ENCODE measurements around the gene SNTN. TPM values are rescaled to one million over a fixed set of nuclear protein-coding genes. Genes with fewer than 3 reads are reported as not detected.

Gene SNTN
- not detected in 2 replicates for total RNA-seq (2021)
- Bru-seq, nascent RNA: percentile 9 among the genes with signal in this experiment
- percentile 10 among the genes with signal in this experiment for BruChase-seq, experiment 1, labeled RNA remaining after a 2-hour chase
- not detected for BruChase-seq, experiment 2, labeled RNA remaining after a 6-hour chase
- long read RNA-seq: 0 reads

DNA sequence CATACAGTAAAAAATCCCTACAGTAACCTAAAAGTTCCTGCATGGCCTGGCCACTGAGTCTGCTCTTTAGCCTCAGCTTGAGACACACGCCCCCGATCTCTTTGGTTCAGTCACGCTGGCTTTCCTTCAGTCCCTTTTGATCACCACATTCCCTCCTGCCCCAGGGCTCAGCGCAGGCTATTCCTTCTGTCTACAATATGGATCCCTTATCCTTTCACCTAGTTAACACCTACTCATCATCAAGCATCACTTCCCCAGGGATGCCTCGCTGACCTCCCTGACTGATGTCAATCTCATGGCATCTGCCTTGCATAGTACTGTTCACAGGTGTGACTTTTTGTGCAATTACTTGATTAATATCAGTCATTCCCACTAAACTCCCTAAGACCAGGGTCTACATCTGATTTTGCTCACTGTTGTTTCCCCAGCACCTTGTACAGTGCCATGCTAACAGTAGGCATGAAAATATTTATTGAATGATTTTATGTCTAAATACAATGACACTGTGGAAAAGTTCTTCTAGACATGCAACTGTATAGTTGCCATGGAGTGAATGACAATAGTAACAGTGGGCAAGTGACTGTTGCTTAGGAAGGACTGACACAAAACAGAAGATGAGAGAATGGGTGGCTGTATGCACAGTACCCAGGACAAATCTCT, at the start of gene SNTN:
TSS of gene SNTN (plus strand) at position 610 of the 660 bp plus-strand sequence. CDS start at position 623, 13 bp downstream.
- no peaks in the 10 kb centered on the region for H3K9me3 ChIP-seq (ENCODE audit: low read depth, low read length, poor library complexity, severe bottlenecking)
- no peaks in the 10 kb centered on the region for H3K27me3 ChIP-seq (replicated peaks; ENCODE audit: insufficient read depth, low read depth, low read length, poor library complexity)
- no peaks in the 10 kb centered on the region for H3K4me1 ChIP-seq (ENCODE audit: insufficient read depth, low read length, poor library complexity, severe bottlenecking)
- TF ChIP-seq EZH2 (IDR thresholded peaks at IDR 0.05; ENCODE audit: borderline replicate concordance, low read depth, low read length, poor library complexity, severe bottlenecking): no peak
- TF ChIP-seq, protein P1, sequence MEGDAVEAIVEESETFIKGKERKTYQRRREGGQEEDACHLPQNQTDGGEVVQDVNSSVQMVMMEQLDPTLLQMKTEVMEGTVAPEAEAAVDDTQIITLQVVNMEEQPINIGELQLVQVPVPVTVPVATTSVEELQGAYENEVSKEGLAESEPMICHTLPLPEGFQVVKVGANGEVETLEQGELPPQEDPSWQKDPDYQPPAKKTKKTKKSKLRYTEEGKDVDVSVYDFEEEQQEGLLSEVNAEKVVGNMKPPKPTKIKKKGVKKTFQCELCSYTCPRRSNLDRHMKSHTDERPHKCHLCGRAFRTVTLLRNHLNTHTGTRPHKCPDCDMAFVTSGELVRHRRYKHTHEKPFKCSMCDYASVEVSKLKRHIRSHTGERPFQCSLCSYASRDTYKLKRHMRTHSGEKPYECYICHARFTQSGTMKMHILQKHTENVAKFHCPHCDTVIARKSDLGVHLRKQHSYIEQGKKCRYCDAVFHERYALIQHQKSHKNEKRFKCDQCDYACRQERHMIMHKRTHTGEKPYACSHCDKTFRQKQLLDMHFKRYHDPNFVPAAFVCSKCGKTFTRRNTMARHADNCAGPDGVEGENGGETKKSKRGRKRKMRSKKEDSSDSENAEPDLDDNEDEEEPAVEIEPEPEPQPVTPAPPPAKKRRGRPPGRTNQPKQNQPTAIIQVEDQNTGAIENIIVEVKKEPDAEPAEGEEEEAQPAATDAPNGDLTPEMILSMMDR (conservative IDR thresholded peaks at IDR 0.05; ENCODE audit: low read depth, low read length): no peak
- H3K4me3 ChIP-seq (ENCODE audit: low read depth, low read length, poor library complexity, severe bottlenecking): no peak within 1 kb of the TSS
- H3K36me3 ChIP-seq (ENCODE audit: insufficient read depth, low read length, poor library complexity, severe bottlenecking): no peaks in the 10 kb centered on the region
- POLR2A ChIA-PET (ENCODE audit: low non-redundant PET): no interaction called here
- BruUV-seq (replicated peaks): no TSS peak
- CTCF ChIA-PET: no interaction called here
- no peak within 1 kb of the TSS for H3K27ac ChIP-seq (ENCODE audit: low read depth, low read length, poor library complexity, severe bottlenecking)
- intact Hi-C loops (cut with micrococcal nuclease; ENCODE audit: unreplicated experiment): no loop called here
- no peak for DNase-seq (ENCODE audit: low spot score)

DNA sequence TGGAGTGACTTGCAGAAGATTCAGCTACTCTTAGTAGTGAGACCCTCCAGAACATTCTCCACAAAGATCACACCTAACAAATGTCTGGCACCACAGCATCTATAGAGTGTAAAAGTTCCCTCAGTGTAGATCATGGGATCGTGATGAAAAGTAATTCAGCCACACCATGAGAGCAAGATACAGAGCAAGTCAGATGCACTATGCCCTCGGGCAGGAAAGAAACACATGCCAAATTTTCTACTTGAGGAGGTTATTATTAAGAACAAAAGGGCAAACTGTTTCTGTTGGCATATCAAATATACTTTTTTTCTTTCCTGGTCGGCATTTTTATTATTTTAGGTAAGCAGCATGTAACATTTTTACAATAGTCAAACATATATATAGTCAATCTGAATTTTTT, 44.8 kb upstream of the SNTN start:
- BruUV-seq (replicated peaks): no TSS peak
- POLR2A ChIA-PET (ENCODE audit: low non-redundant PET): no interaction called here
- Histone ChIP-seq H3K4me1 (ENCODE audit: insufficient read depth, low read length, poor library complexity, severe bottlenecking) (no peaks in the 10 kb centered on the region), H3K4me3 (ENCODE audit: low read depth, low read length, poor library complexity, severe bottlenecking) (no peak overlapping the region), H3K27ac (ENCODE audit: low read depth, low read length, poor library complexity, severe bottlenecking) (no peak overlapping the region), H3K27me3 (replicated peaks; ENCODE audit: insufficient read depth, low read depth, low read length, poor library complexity) (no peaks in the 10 kb centered on the region), H3K9me3 (ENCODE audit: low read depth, low read length, poor library complexity, severe bottlenecking) (no peaks in the 10 kb centered on the region), H3K36me3 (ENCODE audit: insufficient read depth, low read length, poor library complexity, severe bottlenecking) (no peaks in the 10 kb centered on the region)
- no peak for DNase-seq (ENCODE audit: low spot score)
- CTCF ChIA-PET: no interaction called here
- intact Hi-C loops (cut with micrococcal nuclease; ENCODE audit: unreplicated experiment): no loop called here
- TF ChIP-seq, protein P1 (conservative IDR thresholded peaks at IDR 0.05; ENCODE audit: low read depth, low read length): no peak
- no peak for TF ChIP-seq EZH2 (IDR thresholded peaks at IDR 0.05; ENCODE audit: borderline replicate concordance, low read depth, low read length, poor library complexity, severe bottlenecking)

DNA sequence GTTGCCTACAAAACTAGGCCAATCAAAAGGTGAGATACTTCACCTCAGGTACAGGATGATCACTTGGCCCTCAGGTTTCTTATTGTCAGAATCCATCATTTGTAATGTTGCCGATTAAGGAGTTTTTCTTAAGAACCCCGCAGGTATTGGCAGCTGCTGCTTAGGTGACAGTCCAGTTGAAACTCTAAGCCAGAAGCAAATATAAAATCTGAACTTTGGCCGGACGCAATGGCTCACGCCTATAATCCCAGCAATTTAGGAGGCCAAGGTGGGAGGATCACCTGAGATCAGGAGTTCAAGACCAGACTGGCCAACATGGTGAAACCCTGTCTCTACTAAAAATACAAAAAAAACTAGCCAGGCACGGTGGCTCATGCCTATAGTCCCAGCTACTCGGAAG, 43.1 kb upstream of the SNTN start:
- TF ChIP-seq EZH2 (IDR thresholded peaks at IDR 0.05; ENCODE audit: borderline replicate concordance, low read depth, low read length, poor library complexity, severe bottlenecking): no peak
- TF ChIP-seq, protein P1 (conservative IDR thresholded peaks at IDR 0.05; ENCODE audit: low read depth, low read length): no peak
- no peak overlapping the region for H3K4me3 ChIP-seq (ENCODE audit: low read depth, low read length, poor library complexity, severe bottlenecking)
- H3K9me3 ChIP-seq (ENCODE audit: low read depth, low read length, poor library complexity, severe bottlenecking): no peaks in the 10 kb centered on the region
- no peak overlapping the region for H3K27ac ChIP-seq (ENCODE audit: low read depth, low read length, poor library complexity, severe bottlenecking)
- CTCF ChIA-PET: no interaction called here
- no peaks in the 10 kb centered on the region for H3K4me1 ChIP-seq (ENCODE audit: insufficient read depth, low read length, poor library complexity, severe bottlenecking)
- no peaks in the 10 kb centered on the region for H3K27me3 ChIP-seq (replicated peaks; ENCODE audit: insufficient read depth, low read depth, low read length, poor library complexity)
- DNase-seq (ENCODE audit: low spot score): no peak
- BruUV-seq (replicated peaks): no TSS peak
- POLR2A ChIA-PET (ENCODE audit: low non-redundant PET): no interaction called here
- intact Hi-C loops (cut with micrococcal nuclease; ENCODE audit: unreplicated experiment): no loop called here
- no peaks in the 10 kb centered on the region for H3K36me3 ChIP-seq (ENCODE audit: insufficient read depth, low read length, poor library complexity, severe bottlenecking)

Data from A673 (cell line).